ENCODE measurements around the gene PPY. TPM values are rescaled to one million over a fixed set of nuclear protein-coding genes. Genes with fewer than 3 reads are reported as not detected.

Gene PPY
- total RNA-seq, 1 donor from 2014 or later, result not detected

GRCh38 chr17:43979011-43979410 lies 36.7 kb upstream of the PPY start:
- H3K36me3 Mint-ChIP-seq (ENCODE audit: unreplicated experiment), result no peaks in the 10 kb centered on the region

GRCh38 chr17:43978078-43978477 lies 35.8 kb upstream of the PPY start:
- no peak overlapping the region for H3K27ac Mint-ChIP-seq (ENCODE audit: unreplicated experiment)
- no peaks in the 10 kb centered on the region for H3K36me3 Mint-ChIP-seq (ENCODE audit: unreplicated experiment)
- H3K27me3 Mint-ChIP-seq (ENCODE audit: unreplicated experiment), result peaks cover 2% of the 10 kb centered on the region
- no peaks in the 10 kb centered on the region for H3K4me1 Mint-ChIP-seq (ENCODE audit: low read depth, unreplicated experiment)
- no peak overlapping the region for H3K4me3 Mint-ChIP-seq (ENCODE audit: unreplicated experiment)
- no peak for TF ChIP-seq CTCF (IDR thresholded peaks at IDR 0.05; ENCODE audit: partially characterized antibody, unreplicated experiment)
- DNase-seq, result no peak
- H3K9me3 Mint-ChIP-seq (ENCODE audit: unreplicated experiment), result peaks cover 5% of the 10 kb centered on the region

More at GRCh38 chr17:43979011-43979410, 36.7 kb upstream of the PPY start:
- H3K9me3 Mint-ChIP-seq (ENCODE audit: unreplicated experiment), result peaks cover 5% of the 10 kb centered on the region
- no peak for TF ChIP-seq CTCF (IDR thresholded peaks at IDR 0.05; ENCODE audit: partially characterized antibody, unreplicated experiment)
- H3K27me3 Mint-ChIP-seq (ENCODE audit: unreplicated experiment), result peaks cover 3% of the 10 kb centered on the region
- no peak overlapping the region for H3K4me3 Mint-ChIP-seq (ENCODE audit: unreplicated experiment)
- H3K4me1 Mint-ChIP-seq (ENCODE audit: low read depth, unreplicated experiment), result no peaks in the 10 kb centered on the region
- no peak for DNase-seq
- no peak overlapping the region for H3K27ac Mint-ChIP-seq (ENCODE audit: unreplicated experiment)

GRCh38 chr17:43976963-43977837 lies 34.9 kb upstream of the PPY start:
- Mint-ChIP-seq H3K4me1 (ENCODE audit: low read depth, unreplicated experiment) (no peaks in the 10 kb centered on the region), H3K9me3 (ENCODE audit: unreplicated experiment) (peaks cover 3% of the 10 kb centered on the region), H3K27ac (ENCODE audit: unreplicated experiment) (no peak overlapping the region), H3K4me3 (ENCODE audit: unreplicated experiment) (no peak overlapping the region), H3K36me3 (ENCODE audit: unreplicated experiment) (no peaks in the 10 kb centered on the region), H3K27me3 (ENCODE audit: unreplicated experiment) (no peaks in the 10 kb centered on the region)
- no peak for DNase-seq
- no peak for TF ChIP-seq CTCF (IDR thresholded peaks at IDR 0.05; ENCODE audit: partially characterized antibody, unreplicated experiment)

- H3K4me3 Mint-ChIP-seq (ENCODE audit: unreplicated experiment), result no peak overlapping the region
- no peak for TF ChIP-seq CTCF (IDR thresholded peaks at IDR 0.05; ENCODE audit: partially characterized antibody, unreplicated experiment)
- no peak overlapping the region for H3K27ac Mint-ChIP-seq (ENCODE audit: unreplicated experiment)
- no peak for DNase-seq
- peaks cover 3% of the 10 kb centered on the region for H3K9me3 Mint-ChIP-seq (ENCODE audit: unreplicated experiment)
- H3K4me1 Mint-ChIP-seq (ENCODE audit: low read depth, unreplicated experiment), result no peaks in the 10 kb centered on the region
- H3K27me3 Mint-ChIP-seq (ENCODE audit: unreplicated experiment), result no peaks in the 10 kb centered on the region
- H3K36me3 Mint-ChIP-seq (ENCODE audit: unreplicated experiment), result no peaks in the 10 kb centered on the region
Measured at GRCh38 chr17:43975898-43976297, 33.6 kb upstream of the PPY start.
